ENCODE data around the gene DAPK1.

GRCh38 chr9:87672586-87672985 lies 174.9 kb downstream of the DAPK1 start:
- TF ChIP-seq CTCF (IDR thresholded peaks at IDR 0.05), result no peak
- TF ChIP-seq POLR2A (IDR thresholded peaks at IDR 0.05), result no peak
